Measurements from ENCODE around the gene GULP1.

DNA sequence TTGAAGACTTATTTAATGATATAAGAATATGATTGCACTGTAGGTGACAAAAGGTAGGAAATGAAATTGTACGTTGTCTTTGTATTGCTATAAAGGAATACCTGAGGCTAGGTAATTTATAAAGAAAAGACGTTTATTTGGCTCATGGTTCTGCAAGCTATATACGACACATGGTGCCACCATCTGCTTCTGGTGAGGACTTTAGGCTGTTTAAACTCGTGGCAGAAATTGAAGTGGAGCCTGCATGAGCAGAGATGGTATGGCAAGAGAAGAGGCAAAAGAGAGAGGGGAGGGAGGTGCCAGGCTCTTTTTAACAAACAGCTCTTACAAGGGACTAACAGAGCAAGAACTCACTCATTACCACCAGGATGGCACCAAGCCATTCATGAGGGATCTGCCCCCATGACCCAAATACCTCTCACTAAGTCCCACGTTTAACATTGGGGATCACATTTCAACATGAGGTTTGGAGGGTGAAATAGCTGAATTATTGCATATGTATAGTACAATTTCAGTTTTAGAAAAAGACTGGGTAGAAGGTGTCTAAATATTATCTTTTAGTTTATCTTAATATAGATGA is 86.8 kb downstream of the GULP1 start:
- TF ChIP-seq POU2F2 (IDR thresholded peaks at IDR 0.05; ENCODE audit: low read depth, low read length) (no peak), POLR2A (IDR thresholded peaks at IDR 0.05; ENCODE audit: low read depth, low read length) (no peak), TAF1 (IDR thresholded peaks at IDR 0.05; ENCODE audit: low read depth, low read length) (no peak), POLR2AphosphoS5 (IDR thresholded peaks at IDR 0.05; ENCODE audit: low read depth, low read length) (no peak), SPI1 (IDR thresholded peaks at IDR 0.05; ENCODE audit: low read depth, low read length) (no peak), PAX5 (IDR thresholded peaks at IDR 0.05; ENCODE audit: insufficient read depth, low read length, severe bottlenecking) (no peak)

Data from GM12891 (cell line).